T1000 (cell line): Measurements from ENCODE around the gene SORCS2.
"Not testable (repeated sequence)": the region's sequence is repeated elsewhere in the genome, so short reads cannot be mapped to it uniquely, and the experiment has no call there.

Experiments
- DNase-seq: peaks from one replicate; lab custom pipeline; 2025; ENCODE audit warnings: mixed read lengths; lab: John Stamatoyannopoulos, UW

Gene SORCS2

DNA sequence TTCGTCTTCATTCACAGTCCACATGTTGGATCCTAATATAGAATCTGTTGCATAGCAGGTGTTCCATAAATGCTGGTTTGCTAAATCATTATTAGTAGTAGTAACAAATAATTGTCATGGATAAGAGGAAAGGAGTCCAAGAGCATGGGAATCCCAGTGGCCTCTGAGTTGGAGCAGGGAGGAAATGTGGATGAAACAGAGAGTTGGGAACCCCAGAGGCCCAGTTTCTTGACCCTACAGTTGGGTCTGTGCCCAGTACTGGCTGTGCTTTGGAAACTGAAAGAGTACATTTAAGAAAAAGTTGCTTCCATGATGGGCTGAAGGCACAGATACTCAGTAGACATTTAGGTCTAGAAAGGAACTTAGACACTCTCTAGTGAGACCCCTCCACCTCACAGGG, 391.8 kb downstream of the SORCS2 start:
- DNase-seq = no peak

DNA sequence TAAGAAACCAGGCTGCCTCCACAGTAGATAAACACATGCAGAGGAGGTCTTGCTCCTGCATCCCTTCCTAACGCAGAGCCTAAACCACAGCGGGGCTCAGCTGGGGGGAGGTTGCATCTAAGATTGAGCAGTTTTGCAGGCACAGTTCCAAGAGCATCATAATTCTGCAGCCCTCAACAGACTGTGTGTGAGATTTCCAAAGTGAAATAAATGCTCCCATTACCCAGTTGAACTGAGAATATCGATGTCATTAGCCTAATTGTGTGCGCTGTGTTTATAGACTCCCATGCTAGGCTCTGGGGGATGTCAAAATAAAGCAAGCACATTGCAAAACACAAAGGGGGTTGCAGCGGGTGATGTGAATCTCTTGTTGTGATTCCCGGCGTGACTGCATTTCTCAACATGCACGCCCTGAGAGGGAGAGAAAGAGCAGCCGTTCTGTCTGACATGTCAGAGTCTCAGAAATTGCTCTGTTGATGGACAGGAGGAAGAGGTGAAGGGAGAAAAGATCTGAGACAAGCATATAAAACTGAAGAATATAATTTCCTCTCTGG, 392.3 kb downstream of the SORCS2 start:
- DNase-seq = no peak

DNA sequence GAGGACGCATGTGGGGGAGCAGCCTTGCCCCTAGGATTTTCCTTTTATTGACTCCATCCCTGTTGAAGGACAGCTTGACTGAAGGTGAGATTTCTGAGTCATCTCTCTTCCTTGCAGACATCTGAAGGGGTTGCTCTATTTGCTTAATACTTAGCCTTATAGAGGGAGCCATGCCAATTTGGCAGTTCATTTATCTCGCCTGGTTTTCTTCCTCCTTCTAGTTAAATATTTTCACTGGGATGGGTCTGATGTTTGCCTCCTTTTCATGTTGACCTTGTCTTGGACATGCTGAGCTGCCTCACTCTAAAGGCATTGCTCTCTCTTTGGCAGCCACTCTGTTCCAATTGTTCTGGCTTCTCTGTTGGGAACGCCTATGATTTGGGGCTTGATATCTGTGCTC, 393.4 kb downstream of the SORCS2 start:
- DNase-seq = no peak

DNA sequence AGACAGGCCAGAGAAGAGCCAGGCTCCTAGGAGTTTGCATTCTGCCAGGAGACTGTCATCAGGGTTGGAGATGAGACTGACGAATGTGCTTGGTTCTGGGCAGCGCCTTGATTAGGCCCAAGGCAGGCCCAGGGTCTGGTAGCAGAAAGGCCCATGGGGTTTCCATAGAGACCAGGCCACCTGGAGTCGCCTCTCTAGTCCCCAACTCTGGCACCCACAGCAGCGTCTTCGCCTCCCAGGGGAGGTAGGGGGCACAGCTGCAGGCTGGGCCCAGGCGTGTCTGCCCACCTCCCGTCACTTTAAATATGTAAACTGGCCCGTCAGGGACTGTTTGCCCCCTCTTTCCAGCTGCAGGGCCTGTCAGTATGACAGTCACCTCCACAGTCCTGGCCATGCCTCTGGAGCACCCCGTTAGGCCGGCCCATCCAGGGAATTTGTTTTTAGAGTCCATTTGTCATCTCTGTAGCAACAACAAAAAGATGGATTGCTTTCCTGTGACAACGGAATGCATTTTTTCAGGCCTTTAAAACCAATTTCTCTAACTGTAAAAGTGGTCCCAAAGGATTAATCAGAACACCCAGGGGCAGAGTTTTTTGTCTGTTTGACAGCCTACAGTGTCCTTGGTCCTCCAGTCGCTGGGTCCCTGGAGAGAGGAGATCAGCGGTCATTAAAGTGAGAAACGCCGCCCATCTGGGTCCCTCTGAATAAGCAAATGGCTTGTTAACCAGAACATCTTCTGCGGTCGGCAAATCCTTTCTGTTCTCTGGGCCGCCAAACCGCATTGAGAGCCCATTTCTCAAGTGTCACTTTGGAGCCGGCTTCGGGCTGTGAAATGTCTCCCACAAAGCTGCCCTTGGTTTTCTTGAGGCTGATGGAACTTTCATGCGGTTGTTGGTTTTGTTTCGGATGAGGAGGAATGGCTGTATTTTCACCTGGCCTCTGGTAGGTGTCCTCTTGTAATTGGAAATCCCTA, 395.4 kb downstream of the SORCS2 start:
- no peak for DNase-seq

DNA sequence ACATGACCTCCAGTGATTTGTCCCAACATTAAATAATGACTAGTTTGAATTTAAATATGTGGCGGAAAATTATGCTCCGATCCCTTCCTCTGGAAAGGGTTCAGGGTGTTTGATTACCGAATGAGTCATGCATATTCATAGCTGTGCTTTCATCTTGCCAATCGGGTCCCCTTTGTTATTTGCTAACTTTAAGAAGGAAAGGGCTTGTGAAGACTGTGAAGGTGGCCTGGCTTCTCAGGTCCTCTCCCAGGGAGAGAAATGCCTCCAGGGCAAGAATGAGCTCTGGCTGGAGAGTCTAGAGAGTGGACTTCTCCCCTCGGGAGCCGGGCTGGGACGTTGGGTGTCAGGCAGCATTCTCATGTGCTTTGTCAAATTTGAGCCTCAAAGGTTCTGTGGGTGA, 397.9 kb downstream of the SORCS2 start:
- DNase-seq = peak; percentile 4

DNA sequence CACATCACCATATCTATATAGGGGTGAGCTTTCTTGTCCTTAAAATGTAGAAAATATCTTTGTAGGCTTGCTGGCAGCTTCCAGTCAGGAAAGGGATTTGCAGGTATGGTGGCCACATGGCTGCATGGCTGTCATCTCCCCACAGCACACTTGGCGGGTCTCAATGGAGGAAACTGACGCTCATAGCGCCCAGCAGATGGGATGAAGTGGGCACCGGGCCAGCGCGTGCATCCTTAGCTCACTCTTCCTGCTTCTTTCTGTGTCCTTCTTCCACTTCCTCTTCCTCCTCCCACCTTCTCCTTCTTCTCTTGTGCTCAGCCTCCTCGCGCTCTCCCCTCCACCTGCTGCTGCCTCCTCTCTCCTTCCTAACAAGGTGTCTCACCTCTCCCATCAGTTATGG, 398.6 kb downstream of the SORCS2 start:
- DNase-seq = no peak

DNA sequence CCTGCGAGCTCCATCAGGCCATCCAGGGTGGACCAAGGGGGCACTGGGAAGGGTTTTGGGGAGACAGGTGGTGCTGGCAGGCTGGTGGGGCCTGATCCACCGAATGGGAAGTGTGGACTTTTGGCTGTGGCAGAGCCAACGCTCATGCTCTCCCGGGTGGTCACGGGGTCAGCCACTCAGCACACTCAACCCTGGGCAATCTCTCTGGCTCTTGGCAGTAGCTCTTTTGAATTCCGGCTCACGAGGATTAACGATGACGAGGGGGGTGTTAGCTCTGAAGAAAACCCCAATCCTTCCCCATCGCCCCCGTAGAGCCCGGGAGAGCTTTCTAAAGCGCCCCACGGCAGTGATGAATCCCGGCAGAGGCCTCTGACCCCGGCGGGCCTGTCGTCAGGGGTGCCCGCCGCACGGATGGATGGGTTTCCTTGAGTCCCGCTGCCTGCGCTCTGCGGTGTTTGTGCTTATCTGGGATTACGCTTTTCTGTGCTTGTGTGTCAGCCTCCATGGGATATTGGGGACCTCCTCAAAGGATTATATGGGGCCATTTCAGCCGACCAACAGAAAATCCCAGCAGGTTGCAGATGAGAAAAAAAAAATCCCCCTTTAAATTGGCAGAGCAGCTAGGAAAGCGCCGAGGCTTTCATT, 399.2 kb downstream of the SORCS2 start:
- DNase-seq = no peak

DNA sequence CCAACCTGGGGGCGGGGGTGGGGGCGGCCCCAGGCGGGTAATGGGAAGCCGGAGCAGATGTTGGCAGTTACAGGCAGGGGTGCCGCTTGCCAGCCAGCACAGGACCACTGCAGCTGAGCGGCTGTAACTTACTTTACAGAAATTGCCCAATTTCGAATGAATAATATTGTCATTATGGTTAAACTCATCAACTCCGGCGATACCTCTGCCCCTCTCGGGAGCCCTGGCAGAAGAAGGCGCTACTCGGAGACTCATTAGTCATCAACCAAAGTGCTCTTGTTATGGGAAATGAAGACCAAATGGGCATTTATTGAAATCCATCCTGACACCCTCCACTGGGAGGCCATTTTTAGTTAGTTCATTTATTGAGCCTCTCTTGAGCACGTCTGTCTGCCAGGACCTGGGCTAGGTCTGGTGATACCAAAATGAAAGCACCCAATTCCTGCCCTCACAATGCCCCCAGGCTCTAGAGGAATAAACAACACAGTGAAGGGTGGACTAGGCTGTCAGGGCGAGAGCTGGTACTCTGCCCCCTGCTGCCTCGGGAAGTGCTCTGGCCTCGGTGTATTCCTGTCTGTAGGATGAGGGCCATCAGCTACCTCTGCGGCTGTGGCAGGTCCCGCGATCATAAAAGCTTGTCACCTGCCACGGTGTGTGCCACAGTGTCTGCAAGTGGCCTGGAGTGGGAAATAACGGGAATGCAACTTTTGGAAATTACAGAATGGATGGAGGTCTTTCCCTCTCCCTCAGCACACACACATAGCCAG, 401.5 kb downstream of the SORCS2 start:
- no peak for DNase-seq

DNA sequence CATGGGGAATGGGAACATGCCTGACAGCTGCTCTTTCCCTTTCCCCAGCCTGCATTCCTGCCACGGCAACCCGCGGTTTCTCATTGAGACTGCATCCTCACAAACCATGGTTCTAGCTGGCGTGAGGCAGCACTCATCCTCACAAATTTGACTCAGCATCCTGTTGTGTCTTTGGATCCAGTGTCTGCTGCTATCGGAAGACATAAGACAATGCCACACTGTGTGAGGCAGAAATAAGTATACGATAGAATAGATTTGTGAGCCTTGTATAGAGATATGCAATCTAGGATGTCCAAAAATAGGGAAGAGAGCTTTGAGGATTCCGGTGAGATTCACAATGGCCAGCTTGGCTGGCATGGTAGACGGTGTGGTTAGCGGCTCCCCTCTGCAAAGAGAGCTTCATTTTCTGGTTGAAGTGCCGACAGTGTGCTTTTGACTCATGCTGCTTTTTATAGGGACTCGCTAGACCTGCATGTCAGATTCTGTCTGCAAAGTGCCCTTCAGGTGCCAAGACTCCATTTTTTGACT, 403.7 kb downstream of the SORCS2 start:
- DNase-seq = no peak

DNA sequence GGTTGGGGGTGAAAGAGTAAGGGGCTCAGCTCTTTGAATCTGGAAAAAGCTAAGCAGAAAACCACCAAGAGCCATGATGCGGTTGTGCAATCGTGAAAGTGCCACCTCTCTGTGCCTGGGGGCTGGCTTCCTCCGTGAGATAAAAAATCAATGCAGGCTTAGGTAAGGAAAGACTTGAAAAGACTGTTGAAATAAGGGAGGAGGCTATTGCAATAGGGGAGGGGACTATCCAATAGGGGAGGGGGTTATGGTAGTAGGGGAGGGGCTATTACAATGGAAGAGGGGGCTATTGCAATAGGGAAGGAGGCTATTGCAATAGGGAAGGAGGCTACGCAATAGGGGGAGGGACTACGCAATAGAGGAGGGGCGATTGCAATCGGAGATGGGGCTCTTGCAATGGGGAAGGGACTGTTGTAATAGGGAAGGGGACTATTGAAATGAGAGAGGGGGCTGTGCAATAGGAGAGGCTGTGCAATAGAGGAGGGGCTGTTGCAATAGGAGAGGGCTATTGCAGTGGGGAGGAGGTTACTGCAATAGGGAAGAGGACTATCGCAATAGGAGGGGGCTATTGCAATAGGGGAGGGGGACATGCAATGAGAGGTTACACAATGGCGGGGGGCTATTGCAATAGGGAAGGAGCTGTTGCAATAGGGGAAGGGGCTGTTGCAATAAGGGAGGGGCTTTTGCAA, 404.7 kb downstream of the SORCS2 start:
- no peak for DNase-seq

DNA sequence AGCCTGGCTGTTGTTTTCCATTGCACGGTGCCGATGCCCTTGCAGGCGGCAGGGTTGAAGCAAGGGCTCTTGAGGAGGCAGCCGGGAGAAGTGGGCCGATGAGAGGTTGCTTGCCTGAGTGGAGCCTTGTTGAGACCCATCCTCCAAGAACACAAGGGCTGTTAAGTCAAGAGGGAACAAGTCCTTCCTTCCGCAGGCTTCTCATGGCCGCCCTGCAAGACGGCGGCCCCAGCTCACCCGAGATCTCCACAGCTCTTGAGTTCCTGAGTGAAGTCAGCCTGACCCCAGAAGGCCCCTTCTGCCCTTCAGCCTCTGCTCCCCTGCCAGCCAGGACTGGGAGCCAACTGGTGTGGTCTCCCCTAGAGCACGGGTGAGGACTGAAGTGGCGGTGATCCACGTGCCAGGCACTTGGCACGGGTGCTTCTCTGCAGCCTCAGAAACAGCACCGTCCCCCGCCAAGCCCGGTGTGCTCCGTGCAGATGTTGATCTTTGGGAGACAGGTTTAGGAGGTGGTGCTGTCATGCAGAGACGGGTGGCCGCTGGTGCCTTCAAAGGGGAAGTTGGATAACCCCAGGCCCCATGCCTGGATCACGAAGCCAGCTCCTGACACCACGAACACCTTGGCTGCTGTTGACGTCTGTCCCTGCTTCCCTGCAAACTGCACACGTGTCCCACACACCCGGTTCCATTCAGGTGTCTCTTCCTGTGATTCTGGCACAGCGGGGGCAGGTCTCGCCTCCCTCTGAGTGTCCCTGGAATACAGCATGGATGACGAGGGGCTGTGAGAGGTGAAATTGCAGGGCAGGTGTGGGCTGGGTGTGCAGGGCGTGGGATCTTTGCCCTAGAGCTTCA, 406.8 kb downstream of the SORCS2 start:
- no peak for DNase-seq

DNA sequence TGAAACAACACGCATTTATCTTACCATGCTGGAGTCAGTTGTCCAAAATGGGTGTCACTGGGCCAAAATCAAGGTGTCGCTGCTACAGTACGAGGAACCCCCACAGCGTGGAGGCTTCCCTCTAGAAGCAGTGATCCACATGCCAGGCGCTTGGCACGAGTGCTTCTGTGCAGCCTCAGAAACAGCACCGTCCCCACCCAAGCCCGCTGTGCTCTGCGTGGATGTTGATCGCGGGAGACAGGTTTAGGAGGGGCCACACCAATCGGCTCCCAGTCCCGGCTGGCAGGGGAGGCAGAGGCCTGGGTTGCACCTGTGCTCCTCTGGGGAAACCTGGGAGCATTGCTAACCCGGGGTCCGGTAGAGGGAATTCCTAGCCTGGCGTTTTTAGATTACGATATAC, 407.9 kb downstream of the SORCS2 start:
- no peak for DNase-seq

DNA sequence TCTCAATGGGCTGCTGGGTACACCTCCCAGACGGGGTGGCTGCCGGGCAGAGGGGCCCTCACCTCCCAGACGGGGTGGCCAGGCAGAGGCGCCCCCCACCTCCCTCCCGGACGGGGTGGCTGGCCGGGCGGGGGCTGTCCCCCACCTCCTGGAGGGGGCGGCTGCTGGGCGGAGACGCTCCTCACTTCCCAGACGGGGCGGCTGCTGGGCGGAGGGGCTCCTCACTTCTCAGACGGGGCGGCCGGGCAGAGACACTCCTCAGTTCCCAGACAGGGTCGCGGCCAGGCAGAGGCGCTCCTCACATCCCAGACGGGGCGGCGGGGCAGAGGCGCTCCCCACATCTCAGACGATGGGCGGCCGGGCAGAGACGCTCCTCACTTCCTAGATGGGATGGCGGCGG, 409.8 kb downstream of the SORCS2 start:
- not testable (repeated sequence) for DNase-seq

DNA sequence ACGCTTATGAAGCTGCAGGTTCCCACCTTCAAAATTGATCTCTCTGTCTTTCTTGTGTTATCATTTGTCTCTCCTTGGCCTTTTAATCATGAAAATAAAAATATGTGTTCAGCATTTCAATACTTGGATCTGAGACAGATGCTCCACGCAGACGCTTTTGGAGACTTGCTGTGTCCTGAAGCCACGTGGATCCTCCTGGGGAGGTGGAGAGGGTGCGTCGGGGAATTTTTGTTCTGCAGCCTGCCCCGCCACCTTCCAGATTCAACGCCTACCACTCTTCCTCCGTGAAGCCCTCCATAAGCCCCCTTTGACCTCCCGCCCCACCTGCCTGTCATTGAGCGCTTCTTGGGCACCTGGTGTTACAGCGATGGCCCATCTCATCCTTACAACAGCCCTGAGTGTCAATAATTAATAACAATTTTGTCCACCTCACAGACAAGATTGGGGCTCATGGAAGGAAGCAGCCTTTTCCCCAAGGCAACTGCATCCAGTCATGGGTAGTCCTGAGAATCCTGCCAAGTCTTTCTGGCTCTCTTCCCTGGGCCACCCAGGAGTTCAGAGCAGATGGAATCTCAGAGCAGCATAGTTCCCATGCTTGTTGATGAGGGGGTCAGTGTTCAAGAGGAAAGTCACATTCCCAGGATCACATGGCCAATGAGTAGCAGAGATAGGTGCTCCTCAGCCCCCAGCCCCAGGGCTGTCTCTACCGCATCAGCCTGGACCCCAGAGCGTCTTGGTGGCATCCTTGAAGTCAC, 415.0 kb downstream of the SORCS2 start:
- DNase-seq = no peak

DNA sequence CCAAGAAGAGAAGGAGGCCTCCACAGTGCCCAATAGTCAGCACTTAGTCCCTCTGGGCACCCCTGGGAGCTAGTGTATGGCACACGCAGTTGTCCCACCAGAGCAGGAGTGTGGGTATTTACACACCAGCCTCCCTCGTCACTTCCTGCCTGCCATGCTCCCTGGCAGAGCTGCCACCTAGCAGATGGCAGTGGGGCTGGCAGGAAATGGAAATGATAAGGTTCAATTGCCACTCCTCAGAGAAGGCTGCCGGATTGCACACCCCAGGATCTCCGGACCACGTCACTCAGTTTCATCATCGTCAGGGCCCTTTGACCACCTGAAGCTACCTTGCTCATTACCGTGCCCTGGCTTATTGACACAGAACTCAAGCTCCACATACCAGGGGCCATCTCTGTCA, 415.7 kb downstream of the SORCS2 start:
- no peak for DNase-seq

DNA sequence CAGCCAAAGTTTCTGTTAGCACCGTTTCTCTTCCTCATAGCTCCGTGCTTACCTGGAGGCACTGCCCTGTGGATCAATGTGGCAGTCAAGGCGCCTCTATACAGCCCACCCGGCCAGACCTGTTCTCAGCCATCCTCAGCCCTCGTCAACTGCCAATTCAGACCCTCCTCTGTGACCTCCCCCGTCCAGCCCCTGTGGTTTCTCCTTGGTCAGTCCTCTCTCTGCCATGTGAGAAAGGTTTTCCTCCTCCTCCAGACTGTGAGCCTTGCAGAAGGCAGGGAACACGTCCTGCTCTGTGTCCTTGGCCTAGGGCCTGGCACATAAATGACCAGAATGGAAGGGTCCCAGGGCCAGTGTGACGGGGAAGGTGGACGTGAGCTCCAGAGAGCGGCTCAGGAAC, 417.0 kb downstream of the SORCS2 start:
- no peak for DNase-seq

DNA sequence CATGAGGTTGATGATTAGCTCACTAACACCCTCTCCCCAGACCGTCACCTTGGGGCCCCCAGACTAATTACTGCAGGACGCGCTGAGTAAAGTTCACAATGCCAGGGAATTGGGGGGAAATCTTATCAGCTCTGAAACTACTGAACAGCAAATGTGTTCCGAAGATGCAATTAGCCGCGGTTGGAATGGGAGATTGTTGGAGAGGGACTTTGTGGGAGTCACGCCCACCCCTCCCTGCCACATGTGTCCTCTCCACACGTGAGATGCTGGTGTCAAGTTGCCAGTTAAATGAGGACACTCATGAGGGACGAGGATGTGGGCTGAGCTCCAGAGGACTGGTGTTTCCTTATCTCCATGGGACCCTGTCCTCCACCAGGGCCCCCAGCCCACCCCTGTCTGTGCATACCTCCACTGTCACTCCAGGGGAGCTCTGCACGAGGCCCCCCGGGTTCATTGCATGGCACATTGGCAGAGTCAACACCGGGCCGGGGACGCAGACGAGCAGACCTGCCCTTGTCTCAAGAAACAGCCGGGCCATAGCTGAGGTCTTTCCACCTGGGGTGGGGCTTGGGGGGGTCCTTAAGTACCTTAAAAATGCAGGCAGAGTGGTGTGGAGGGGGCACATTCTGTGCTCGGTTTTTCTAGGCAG, 417.8 kb downstream of the SORCS2 start:
- DNase-seq = no peak

DNA sequence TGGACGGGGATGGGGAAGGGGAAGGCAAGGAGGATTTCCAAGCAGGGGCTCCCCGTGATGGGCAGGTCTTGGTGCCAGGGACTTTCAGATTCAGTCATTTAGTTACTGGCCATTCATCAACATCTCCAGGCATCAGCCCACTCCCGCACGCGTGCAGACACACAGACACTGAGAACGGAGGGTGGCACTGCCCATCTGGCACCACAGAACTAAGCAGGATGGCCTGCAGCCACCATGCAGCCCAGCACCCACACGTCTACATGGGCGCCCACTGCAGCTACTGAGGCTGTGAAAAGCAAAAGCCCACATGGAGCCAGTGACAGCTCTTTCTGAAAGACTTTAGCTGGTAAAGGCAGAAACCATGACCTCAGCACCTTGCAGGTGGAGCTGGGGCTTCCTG, 418.5 kb downstream of the SORCS2 start:
- DNase-seq = no peak

DNA sequence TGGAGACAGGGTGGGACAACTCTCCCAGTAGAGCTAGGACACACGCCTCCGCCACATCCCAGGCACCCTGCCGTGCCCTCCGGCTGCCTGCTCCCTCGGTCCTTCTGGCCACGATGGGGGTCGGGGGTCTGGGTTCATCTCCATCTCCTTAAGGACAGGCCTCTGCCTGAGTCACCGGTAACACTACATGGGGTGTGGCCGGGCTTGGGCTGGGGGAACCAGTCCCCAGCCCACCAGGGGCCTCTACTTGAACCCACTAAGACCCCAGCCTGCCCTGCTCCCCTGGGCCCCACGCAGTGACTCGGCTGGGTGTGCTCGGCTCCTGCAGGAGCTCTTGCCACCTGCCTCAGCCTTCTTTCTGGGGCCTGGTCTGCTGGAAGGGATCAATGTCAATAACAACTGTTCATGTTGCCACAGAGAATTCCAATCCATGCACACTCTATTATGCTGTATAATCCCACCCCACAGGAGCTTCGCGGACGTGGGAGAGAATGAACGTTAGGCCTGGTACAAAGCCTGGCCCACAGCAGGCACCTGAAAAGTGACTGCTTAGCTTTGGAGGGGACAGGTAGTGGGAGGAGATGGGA, 420.1 kb downstream of the SORCS2 start:
- DNase-seq = no peak
